Gastroesophageal sphincter (tissue), 4 donors: ENCODE results near the gene RANGAP1. TPM values are rescaled to one million over a fixed set of nuclear protein-coding genes. Genes with fewer than 3 reads are reported as not detected.

ENCODE experiments used
- ATAC-seq: fragments of 150-250 bp; one replicate; pipeline ENCODE4 v1.9.1; 2016; ENCODE audit warnings: mild to moderate bottlenecking, moderate library complexity
- H3K27ac ChIP-seq, 4 donors: fragments of 200-600 bp; sonication (generic) in 3 of 4; 1 replicate in 3 of 4; 2 replicates in 1 of 4; pipeline ENCODE4 v1.5.1; 2016 to 2019
- H3K27me3 ChIP-seq: fragments of 200-600 bp; sonication (generic); one replicate; pipeline ENCODE4 v1.5.1; 2019
- H3K36me3 ChIP-seq, 2 donors: fragments of 200-600 bp; sonication (generic); one replicate each; pipeline ENCODE4 v1.5.1; 2019; ENCODE audit warnings: control low read depth in 1 of 2
- H3K4me1 ChIP-seq, 3 donors: fragments of 200-600 bp; sonication (generic); 1 replicate in 2 of 3; 2 replicates in 1 of 3; pipeline ENCODE4 v1.5.1; 2016 to 2019; ENCODE audit warnings: control low read depth in 2 of 3
- H3K4me3 ChIP-seq, 2 donors: fragments of 200-600 bp; sonication (generic); one replicate each; pipeline ENCODE4 v1.5.1; 2019; ENCODE audit warnings: mild to moderate bottlenecking in 1 of 2, moderate library complexity in 1 of 2
- H3K9me3 ChIP-seq, 3 donors: fragments of 200-600 bp; sonication (generic); one replicate each; pipeline ENCODE4 v1.5.1; 2017 to 2019; ENCODE audit warnings: control low read depth in 2 of 3
- EP300 ChIP-seq: sonication (generic); formaldehyde crosslinking; IDR thresholded peaks from one replicate; pipeline ENCODE4 v1.6.1; 2017; ENCODE audit warnings: antibody characterized with exemption, mild to moderate bottlenecking
- POLR2A ChIP-seq, 2 donors: fragments of 450-650 bp; IDR thresholded peaks; one replicate each; pipeline ENCODE4 v1.6.1; 2017; ENCODE audit warnings: antibody characterized with exemption in 2 of 2, mild to moderate bottlenecking in 2 of 2, moderate library complexity in 1 of 2
- POLR2AphosphoS5 ChIP-seq: sonication (generic); formaldehyde crosslinking; IDR thresholded peaks from one replicate; pipeline ENCODE4 v1.6.1; 2017; ENCODE audit warnings: antibody characterized with exemption
- WGBS, 2 donors: methylation state at CpG; one replicate each; pipeline ENCODE4 v1.1.5; 2018; ENCODE audit warnings: low coverage in 1 of 2; 5-methylcytosine and 5-hydroxymethylcytosine counted together
- total RNA-seq, 4 donors: library from RNA; depleted of rRNA; stranded (reverse); fragments of >200 nt; gene quantifications; one replicate each; pipeline ENCODE4 v1.1.0, GENCODE V29; 2016
- TF ChIP-seq, protein P1 (sequence below), 4 experiments: fragments of 200-600 bp in 2 of 4; fragments of 450-650 bp in 2 of 4; sonication (generic) in 1 of 4; IDR thresholded peaks; one replicate each; pipeline ENCODE4 v1.5.1; 2017 to 2019; ENCODE audit warnings: antibody characterized with exemption in 4 of 4, mild to moderate bottlenecking in 2 of 4, moderate library complexity in 2 of 4

Gene RANGAP1
- total RNA-seq, 4 donors from 2014 or later: 47.9 to 91.5 (median 59.1) TPM

DNA sequence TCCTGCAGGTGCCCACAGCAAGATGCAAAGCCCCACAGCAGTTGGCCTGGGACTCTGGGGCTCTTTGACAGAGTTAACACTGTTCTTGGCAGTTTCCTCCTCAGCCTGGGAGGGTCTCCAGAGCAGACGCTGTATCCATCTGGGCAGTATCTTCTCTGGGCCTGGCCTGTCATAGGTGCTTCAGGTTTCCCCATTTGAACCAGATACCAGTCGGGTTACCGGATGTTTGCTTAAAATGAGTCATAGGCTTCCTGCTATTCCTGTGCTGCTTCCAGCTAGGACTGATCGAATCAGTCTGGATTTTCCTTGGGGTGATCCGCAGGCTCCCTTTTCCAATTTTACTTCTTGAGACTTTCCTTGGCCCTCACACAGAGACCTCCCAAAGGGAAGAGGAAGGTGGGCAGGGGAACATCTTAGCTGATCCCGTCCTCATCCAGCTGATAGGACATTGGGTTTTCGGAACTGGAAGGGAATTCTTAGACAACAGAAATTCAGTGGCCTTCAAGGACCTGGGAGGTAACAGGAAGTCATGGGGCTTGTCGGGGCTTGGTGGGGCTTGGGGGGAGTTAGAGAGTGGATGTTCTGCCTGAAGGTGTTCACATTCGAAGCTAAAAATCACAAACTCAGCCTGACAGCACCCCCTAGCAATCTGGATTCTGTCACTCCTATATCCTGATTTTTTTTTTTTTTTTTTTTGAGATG lies 2.4 kb upstream of the RANGAP1 start:
- Histone ChIP-seq H3K9me3 (no peaks in the 10 kb centered on the region), H3K36me3 (peaks cover 0 to 14% of the 10 kb centered on the region in 2 donors), H3K4me1 (peaks cover 0 to 25% (median 10%) of the 10 kb centered on the region in 3 donors), H3K27ac (peak overlapping the region in 3 of 4 donors; percentile 38 to 68 (median 64)), H3K4me3 (no peak overlapping the region), H3K27me3 (no peaks in the 10 kb centered on the region)
- TF ChIP-seq EP300: no peak
- no peak for TF ChIP-seq POLR2AphosphoS5
- TF ChIP-seq, protein P1, sequence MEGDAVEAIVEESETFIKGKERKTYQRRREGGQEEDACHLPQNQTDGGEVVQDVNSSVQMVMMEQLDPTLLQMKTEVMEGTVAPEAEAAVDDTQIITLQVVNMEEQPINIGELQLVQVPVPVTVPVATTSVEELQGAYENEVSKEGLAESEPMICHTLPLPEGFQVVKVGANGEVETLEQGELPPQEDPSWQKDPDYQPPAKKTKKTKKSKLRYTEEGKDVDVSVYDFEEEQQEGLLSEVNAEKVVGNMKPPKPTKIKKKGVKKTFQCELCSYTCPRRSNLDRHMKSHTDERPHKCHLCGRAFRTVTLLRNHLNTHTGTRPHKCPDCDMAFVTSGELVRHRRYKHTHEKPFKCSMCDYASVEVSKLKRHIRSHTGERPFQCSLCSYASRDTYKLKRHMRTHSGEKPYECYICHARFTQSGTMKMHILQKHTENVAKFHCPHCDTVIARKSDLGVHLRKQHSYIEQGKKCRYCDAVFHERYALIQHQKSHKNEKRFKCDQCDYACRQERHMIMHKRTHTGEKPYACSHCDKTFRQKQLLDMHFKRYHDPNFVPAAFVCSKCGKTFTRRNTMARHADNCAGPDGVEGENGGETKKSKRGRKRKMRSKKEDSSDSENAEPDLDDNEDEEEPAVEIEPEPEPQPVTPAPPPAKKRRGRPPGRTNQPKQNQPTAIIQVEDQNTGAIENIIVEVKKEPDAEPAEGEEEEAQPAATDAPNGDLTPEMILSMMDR (IDR thresholded peaks at IDR 0.05): no peak
- TF ChIP-seq POLR2A (IDR thresholded peaks at IDR 0.05): no peak
- ATAC-seq: no peak
- 59% methylated on average over 6 of the region's 9 CpGs; no CpG with 5 or more reads in 1 of the 2 donors for WGBS, 2 donors

DNA sequence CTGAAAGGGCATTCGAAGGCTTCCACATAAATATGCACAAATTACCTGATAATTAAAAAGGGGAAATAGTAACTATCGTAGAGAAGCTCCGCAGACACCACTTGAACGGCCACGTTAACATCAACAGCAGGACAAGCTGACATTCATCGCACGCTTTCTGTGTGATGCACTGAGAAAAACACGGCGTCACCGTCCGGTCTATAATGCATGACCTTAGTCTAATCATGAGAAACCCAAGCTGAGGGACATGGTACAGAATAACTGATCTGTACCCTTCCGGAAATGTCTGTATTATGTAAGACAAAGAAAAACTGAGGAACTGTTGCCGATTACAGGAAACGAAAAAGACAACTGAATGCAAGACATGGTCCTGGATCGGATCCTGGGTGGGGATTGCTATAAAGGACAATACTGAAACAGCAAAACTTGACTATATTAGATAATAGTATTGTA lies 678 bp upstream of the RANGAP1 start:
- 1 to 2% methylated on average over 9 to 14 of the region's 15 CpGs for WGBS, 2 donors
- TF ChIP-seq EP300 (no peak), POLR2A (IDR thresholded peaks at IDR 0.05) (no peak), POLR2AphosphoS5 (no peak)
- TF ChIP-seq, protein P1 (IDR thresholded peaks at IDR 0.05): no peak
- Histone ChIP-seq H3K4me3 (peak overlapping the region; percentile 59 to 93), H3K9me3 (no peaks in the 10 kb centered on the region), H3K27me3 (no peaks in the 10 kb centered on the region), H3K4me1 (peaks cover 0 to 25% (median 10%) of the 10 kb centered on the region in 3 donors), H3K36me3 (peaks cover 0 to 31% of the 10 kb centered on the region in 2 donors), H3K27ac (peak overlapping the region; percentile 45 to 86 (median 81))
- ATAC-seq: peak; percentile 9

DNA sequence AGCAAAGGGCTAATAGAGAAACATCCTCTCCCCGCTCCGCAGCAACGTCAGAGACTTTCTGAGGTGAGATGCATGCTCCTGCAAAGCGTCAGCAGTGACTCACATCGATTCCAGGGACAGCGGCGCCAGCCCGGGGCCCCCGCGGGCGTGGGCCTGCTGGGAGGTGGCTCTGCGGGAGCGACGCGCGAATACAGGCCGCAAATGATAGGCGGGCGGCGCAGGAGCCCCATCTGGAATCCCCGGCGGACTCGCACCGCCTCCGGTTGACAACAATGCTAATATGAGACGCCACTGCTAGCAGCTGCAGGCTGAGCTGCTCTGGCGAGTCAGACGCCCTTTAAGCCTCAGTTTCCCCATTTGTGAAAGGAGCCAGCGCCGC lies 557 bp downstream of the RANGAP1 start:
- WGBS, 2 donors: no CpG with 5 or more reads among the region's 30 CpGs
- Histone ChIP-seq H3K27ac (peak overlapping the region; percentile 48 to 93 (median 86)), H3K4me3 (peak overlapping the region; percentile 70 to 93), H3K9me3 (no peaks in the 10 kb centered on the region), H3K4me1 (peaks cover 0 to 25% (median 6%) of the 10 kb centered on the region in 3 donors), H3K27me3 (no peaks in the 10 kb centered on the region), H3K36me3 (peaks cover 0 to 43% of the 10 kb centered on the region in 2 donors)
- peak; percentile 47 for ATAC-seq
- TF ChIP-seq, protein P1 (IDR thresholded peaks at IDR 0.05): no peak
- peak; percentile 50 for TF ChIP-seq POLR2AphosphoS5

DNA sequence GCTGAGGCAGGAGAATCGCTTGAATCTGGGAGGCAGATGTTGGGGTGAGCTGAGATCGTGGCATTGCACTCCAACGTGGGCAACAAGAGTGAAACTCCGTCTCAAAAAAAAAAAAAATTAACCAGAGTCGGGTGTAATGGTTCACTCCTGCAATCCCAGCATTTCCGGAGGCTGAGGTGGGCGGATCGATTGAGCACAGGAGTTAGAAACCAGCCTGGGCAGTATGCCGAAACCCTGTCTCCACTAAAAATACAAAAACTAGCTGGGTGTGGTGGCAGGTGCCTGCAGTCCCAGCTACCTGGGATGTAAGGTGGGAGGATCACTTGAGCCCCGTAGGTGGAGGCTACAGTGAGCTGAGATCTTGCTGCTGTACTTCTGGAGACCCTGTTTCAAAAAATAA lies 1.5 kb downstream of the RANGAP1 start:
- H3K4me3 ChIP-seq: no peak overlapping the region
- peaks cover 0 to 25% (median 6%) of the 10 kb centered on the region in 3 donors for H3K4me1 ChIP-seq
- peaks cover 0 to 53% of the 10 kb centered on the region in 2 donors for H3K36me3 ChIP-seq
- H3K27me3 ChIP-seq: no peaks in the 10 kb centered on the region
- H3K27ac ChIP-seq: peak overlapping the region in 3 of 4 donors; percentile 85 to 93 (median 86)
- H3K9me3 ChIP-seq: no peaks in the 10 kb centered on the region
- no peak for ATAC-seq
- WGBS, 2 donors: 86 to 91% methylated on average over 5 to 9 of the region's 10 CpGs
- no peak for TF ChIP-seq EP300
- TF ChIP-seq POLR2AphosphoS5: no peak
- TF ChIP-seq, protein P1 (IDR thresholded peaks at IDR 0.05): no peak
- TF ChIP-seq POLR2A (IDR thresholded peaks at IDR 0.05): no peak

DNA sequence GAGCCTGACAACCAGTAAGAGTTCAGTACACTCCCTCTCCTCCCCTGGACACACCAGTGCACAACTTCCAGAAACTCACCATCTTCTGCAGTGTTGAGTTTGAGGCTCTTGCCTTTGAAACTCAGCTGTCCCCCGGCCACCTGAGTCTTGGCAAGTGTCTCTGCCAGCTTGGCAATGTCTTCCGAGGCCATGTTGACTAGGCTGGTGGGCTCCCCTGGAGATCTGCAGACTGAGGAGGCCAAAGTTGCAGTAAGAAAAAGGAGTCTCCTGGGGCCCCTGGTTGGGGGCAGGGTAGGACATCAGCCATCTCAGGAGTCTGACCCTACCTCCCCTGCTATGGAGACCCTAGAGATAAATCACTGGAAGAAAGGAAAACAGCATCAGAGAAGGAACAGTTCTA lies 5.1 kb downstream of the RANGAP1 start:
- H3K4me3 ChIP-seq: no peak overlapping the region
- H3K36me3 ChIP-seq: peaks cover 0 to 87% of the 10 kb centered on the region in 2 donors
- peaks cover 0 to 13% (median 6%) of the 10 kb centered on the region in 3 donors for H3K4me1 ChIP-seq
- H3K27ac ChIP-seq: no peak overlapping the region
- no peaks in the 10 kb centered on the region for H3K27me3 ChIP-seq
- ATAC-seq: no peak
- TF ChIP-seq EP300: no peak
- TF ChIP-seq POLR2A (IDR thresholded peaks at IDR 0.05): no peak
- TF ChIP-seq POLR2AphosphoS5: no peak
- TF ChIP-seq, protein P1 (IDR thresholded peaks at IDR 0.05): no peak
- no peaks in the 10 kb centered on the region for H3K9me3 ChIP-seq
- 79 to 100% methylated on average over 2 of the region's 2 CpGs for WGBS, 2 donors
